Activated T-cell treated with anti-CD3 and anti-CD28 coated beads, Interleukin-2, amount 50 U/mL, for 4 hours (primary cell): Measurements from ENCODE around the gene ALG12. TPM values are rescaled to one million over a fixed set of nuclear protein-coding genes. Genes with fewer than 3 reads are reported as not detected.

ENCODE experiments used
- ATAC-seq, 2 donors: fragments of 200-7000 bp; cut with Tn5 transposase; one replicate each; pipeline ENCODE4 v1.10.0; 2021
- DNase-seq: peaks from one replicate; pipeline ENCODE4 v3.0.0-alpha.2; 2020
- H3K27me3 Mint-ChIP-seq: one replicate; pipeline ENCODE4 v1.8.0; 2021; ENCODE audit warnings: low read depth, mixed read lengths
- H3K36me3 Mint-ChIP-seq: one replicate; pipeline ENCODE4 v1.8.0; 2022; ENCODE audit warnings: mixed read lengths; ENCODE audit not compliant: insufficient read depth
- H3K4me1 Mint-ChIP-seq: one replicate; pipeline ENCODE4 v1.8.0; 2021; ENCODE audit warnings: low read depth, mixed read lengths
- H3K4me3 Mint-ChIP-seq: one replicate; pipeline ENCODE4 v1.8.0; 2021; ENCODE audit warnings: mild to moderate bottlenecking, moderate library complexity, mixed read lengths
- H3K9me3 Mint-ChIP-seq: one replicate; pipeline ENCODE4 v1.8.0; 2021; ENCODE audit warnings: mixed read lengths
- total RNA-seq, 3 donors: library from RNA; stranded (reverse); gene quantifications; one replicate each; pipeline ENCODE4 v1.2.1, GENCODE V29; 2021

The ALG12 gene
- total RNA-seq, 3 donors from 2014 or later: 13.5 to 18.6 (median 14.6) TPM

DNA sequence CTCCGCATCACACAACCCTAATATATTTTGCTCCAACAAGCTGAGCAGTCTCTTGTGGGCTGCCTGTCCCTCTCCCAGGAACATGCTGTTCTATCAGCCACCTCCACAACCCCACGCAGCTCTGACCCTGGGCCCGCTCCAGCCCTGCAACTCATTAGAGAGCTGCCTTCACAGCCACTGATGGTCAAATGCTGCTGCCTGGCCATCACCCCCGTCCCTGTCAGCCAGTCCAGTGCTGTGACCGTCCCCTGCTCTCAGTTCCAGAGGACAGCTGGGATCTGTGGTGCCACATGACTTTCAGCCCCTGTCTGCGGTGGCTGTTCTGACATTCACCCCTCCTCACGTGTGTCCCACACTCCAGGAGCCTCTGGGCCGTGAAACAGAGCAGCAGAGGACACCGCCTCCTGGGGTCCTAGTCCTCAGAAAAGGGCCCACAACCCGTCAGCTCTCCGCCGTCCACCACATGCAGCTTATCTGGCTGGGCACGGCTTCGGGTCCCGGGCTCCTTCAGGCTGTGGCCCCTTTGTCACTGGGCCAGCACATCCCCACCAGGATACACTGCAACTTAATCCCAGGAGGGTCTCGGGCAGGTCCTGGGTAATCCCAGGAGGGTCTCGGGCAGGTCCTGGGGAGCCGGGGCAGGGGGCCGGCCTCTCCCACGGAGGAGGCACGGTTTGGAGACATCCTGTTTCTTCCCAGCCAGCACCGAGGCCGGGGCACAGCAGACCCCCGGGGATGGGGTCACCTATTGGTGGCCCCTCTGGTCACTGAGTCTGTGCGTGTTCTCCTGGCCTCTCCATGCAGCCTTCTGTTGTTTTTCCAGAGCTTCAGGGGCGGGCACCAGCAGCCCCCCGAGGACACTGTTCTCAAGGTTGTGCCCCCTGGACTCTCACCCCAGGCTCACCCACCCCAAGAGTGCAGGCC lies 15.3 kb upstream of the ALG12 start:
- peaks cover 38% of the 10 kb centered on the region for H3K4me1 Mint-ChIP-seq
- peak overlapping the region; percentile 45 for H3K4me3 Mint-ChIP-seq
- no peaks in the 10 kb centered on the region for H3K9me3 Mint-ChIP-seq
- no peaks in the 10 kb centered on the region for H3K27me3 Mint-ChIP-seq
- no peak for DNase-seq
- H3K36me3 Mint-ChIP-seq: no peaks in the 10 kb centered on the region
- no peak for ATAC-seq

- Mint-ChIP-seq H3K36me3 (peaks cover 4% of the 10 kb centered on the region), H3K4me3 (peak overlapping the region; percentile 2), H3K27me3 (no peaks in the 10 kb centered on the region), H3K9me3 (no peaks in the 10 kb centered on the region), H3K4me1 (peaks cover 40% of the 10 kb centered on the region)
- peak; percentile 38 for DNase-seq
- ATAC-seq: peak in 1 of 2 donors; percentile 5
Observed at GRCh38 chr22:49930596-49931412, 12.6 kb upstream of the ALG12 start.

DNA sequence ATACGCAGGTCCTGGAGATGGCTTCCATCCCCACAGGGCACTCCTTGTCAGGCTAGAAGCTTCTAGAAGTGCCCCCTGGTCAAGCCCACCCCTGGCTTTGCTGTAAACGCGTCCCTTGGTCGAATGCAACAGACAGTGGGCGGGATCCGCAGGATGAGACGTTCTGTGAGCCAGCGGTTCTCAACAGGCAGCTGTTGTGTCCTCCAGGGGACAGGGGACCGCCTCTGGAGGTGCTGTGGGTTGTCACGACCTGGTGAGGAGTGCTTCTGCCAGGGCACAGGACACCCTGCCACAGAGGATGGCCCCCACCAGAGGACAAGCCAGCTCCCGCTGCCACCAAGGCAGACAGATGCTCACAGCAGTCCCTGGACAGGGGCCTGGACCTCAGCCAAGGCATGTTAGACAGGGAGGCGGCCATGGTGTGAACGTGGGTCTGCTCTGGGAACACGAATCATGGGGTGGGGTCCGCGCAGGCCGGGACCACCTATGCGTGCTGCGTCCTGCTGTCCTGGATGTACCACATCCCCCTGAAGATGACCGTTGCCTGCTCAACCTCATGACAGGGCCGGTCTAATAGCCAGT lies 11.8 kb upstream of the ALG12 start:
- DNase-seq (no peak), ATAC-seq (no peak)
- Mint-ChIP-seq H3K9me3 (no peaks in the 10 kb centered on the region), H3K27me3 (no peaks in the 10 kb centered on the region), H3K36me3 (peaks cover 5% of the 10 kb centered on the region), H3K4me3 (peak overlapping the region; percentile 11), H3K4me1 (peaks cover 47% of the 10 kb centered on the region)

- DNase-seq: peak; percentile 80
- Mint-ChIP-seq H3K9me3 (no peaks in the 10 kb centered on the region), H3K4me1 (peaks cover 48% of the 10 kb centered on the region), H3K4me3 (peak overlapping the region; percentile 11), H3K27me3 (no peaks in the 10 kb centered on the region), H3K36me3 (peaks cover 6% of the 10 kb centered on the region)
- ATAC-seq: peak; percentile 84 to 85
Observed at GRCh38 chr22:49929211-49929979, 11.2 kb upstream of the ALG12 start.

DNA sequence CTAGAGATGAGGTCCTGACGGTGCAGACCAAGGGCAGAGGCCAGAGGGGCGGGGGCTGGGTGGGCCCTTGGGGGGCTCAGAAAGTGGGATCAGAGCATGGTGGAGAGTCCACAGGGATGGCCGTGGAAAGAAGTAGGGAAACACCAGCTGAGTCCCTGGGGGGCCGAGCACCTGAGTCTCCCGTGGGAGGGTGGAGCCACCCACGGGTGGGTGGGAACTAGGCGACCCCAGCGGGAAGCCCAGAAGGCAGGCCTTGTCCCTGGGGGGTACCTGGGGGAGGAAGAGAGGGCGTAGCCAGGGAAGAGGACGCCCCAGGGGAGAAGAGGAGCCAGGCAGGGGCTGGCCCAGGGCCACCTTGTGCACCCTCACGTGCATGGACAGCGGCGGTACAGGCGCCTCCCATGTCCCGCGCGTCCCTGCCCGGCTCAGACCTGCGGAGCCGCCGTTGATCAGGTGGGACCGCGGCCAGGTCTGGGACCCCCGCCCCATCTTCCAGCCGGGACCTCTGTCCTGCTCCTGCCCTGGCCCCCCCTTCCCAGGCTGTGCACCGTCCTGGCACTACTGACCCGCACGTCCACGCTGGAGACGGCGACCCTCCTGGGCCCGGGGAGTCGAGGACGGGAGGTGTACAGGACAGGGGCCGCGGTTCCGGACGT lies 10.4 kb upstream of the ALG12 start:
- H3K4me1 Mint-ChIP-seq: peaks cover 53% of the 10 kb centered on the region
- no peak overlapping the region for H3K4me3 Mint-ChIP-seq
- ATAC-seq (no peak), DNase-seq (no peak)
- H3K9me3 Mint-ChIP-seq: no peaks in the 10 kb centered on the region
- H3K27me3 Mint-ChIP-seq: no peaks in the 10 kb centered on the region
- H3K36me3 Mint-ChIP-seq: peaks cover 7% of the 10 kb centered on the region

DNA sequence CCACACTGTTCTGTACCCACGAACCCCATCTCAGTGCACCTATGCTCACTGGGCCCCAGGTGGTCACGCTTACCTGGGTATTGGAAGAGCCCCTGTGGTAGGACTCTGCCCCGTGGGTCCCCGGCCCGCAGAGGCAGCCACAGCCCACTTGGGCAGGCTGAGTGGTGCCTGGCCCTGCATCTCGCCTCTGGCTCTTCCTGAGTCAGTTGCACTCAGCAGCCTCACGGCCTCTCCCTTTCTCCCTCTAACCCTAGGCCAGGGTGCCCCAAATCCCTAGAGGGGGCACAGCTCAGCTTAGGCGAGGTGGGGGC lies 9.9 kb upstream of the ALG12 start:
- DNase-seq (no peak), ATAC-seq (no peak)
- no peak overlapping the region for H3K4me3 Mint-ChIP-seq

GRCh38 chr22:49927483-49928184 lies 9.4 kb upstream of the ALG12 start:
- H3K4me1 Mint-ChIP-seq: peaks cover 49% of the 10 kb centered on the region
- H3K36me3 Mint-ChIP-seq: peaks cover 11% of the 10 kb centered on the region
- ATAC-seq (no peak), DNase-seq (no peak)
- H3K27me3 Mint-ChIP-seq: no peaks in the 10 kb centered on the region
- no peak overlapping the region for H3K4me3 Mint-ChIP-seq
- no peaks in the 10 kb centered on the region for H3K9me3 Mint-ChIP-seq

More for the DNA sequence above, 9.9 kb upstream of the ALG12 start:
- H3K27me3 Mint-ChIP-seq: no peaks in the 10 kb centered on the region
- peaks cover 11% of the 10 kb centered on the region for H3K36me3 Mint-ChIP-seq
- no peaks in the 10 kb centered on the region for H3K9me3 Mint-ChIP-seq
- H3K4me1 Mint-ChIP-seq: peaks cover 53% of the 10 kb centered on the region

- no peak for ATAC-seq
- Mint-ChIP-seq H3K36me3 (peaks cover 11% of the 10 kb centered on the region), H3K27me3 (no peaks in the 10 kb centered on the region), H3K4me1 (peaks cover 46% of the 10 kb centered on the region), H3K4me3 (no peak overlapping the region), H3K9me3 (no peaks in the 10 kb centered on the region)
- DNase-seq: no peak
Observed at GRCh38 chr22:49926916-49927315, 8.7 kb upstream of the ALG12 start.

GRCh38 chr22:49925525-49926128 lies 7.4 kb upstream of the ALG12 start:
- DNase-seq (peak; percentile 71), ATAC-seq (peak; percentile 64 to 65)
- no peaks in the 10 kb centered on the region for H3K9me3 Mint-ChIP-seq
- peaks cover 33% of the 10 kb centered on the region for H3K4me1 Mint-ChIP-seq
- H3K4me3 Mint-ChIP-seq: peak overlapping the region; percentile 77
- no peaks in the 10 kb centered on the region for H3K27me3 Mint-ChIP-seq
- peaks cover 11% of the 10 kb centered on the region for H3K36me3 Mint-ChIP-seq

GRCh38 chr22:49924113-49924833 lies 6.0 kb upstream of the ALG12 start:
- Mint-ChIP-seq H3K36me3 (peaks cover 11% of the 10 kb centered on the region), H3K9me3 (no peaks in the 10 kb centered on the region), H3K27me3 (no peaks in the 10 kb centered on the region), H3K4me3 (no peak overlapping the region), H3K4me1 (peaks cover 38% of the 10 kb centered on the region)
- DNase-seq (no peak), ATAC-seq (no peak)

- DNase-seq (no peak), ATAC-seq (no peak)
- Mint-ChIP-seq H3K9me3 (no peaks in the 10 kb centered on the region), H3K27me3 (no peaks in the 10 kb centered on the region), H3K4me3 (no peak overlapping the region), H3K4me1 (peaks cover 38% of the 10 kb centered on the region), H3K36me3 (peaks cover 11% of the 10 kb centered on the region)
Observed at GRCh38 chr22:49923445-49923844, 5.2 kb upstream of the ALG12 start.

DNA sequence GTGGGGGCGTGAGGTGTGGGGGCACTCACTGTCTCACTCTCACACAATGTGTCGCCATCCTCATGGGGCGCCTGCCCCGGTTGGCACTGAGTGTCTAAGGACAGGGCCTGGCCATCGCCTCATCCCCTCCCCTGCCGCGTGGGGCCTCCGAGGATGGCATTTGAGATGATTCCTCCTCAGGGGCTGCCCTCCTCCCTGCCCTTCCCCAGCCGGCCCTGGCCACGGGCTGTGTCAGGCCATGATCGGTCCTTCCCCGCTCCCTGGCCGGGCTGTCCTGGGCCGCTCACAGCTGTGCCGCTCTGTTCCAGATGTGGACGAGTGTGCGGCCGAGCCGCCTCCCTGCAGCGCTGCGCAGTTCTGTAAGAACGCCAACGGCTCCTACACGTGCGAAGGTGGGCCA lies 4.7 kb upstream of the ALG12 start:
- DNase-seq: no peak
- Mint-ChIP-seq H3K36me3 (peaks cover 11% of the 10 kb centered on the region), H3K27me3 (no peaks in the 10 kb centered on the region), H3K9me3 (no peaks in the 10 kb centered on the region), H3K4me1 (peaks cover 38% of the 10 kb centered on the region), H3K4me3 (no peak overlapping the region)
- ATAC-seq: no peak
